ENCODE data around the gene DNAJC19.
"Not testable (repeated sequence)": the region's sequence is repeated elsewhere in the genome, so short reads cannot be mapped to it uniquely, and the experiment has no call there.

Gene DNAJC19

DNA sequence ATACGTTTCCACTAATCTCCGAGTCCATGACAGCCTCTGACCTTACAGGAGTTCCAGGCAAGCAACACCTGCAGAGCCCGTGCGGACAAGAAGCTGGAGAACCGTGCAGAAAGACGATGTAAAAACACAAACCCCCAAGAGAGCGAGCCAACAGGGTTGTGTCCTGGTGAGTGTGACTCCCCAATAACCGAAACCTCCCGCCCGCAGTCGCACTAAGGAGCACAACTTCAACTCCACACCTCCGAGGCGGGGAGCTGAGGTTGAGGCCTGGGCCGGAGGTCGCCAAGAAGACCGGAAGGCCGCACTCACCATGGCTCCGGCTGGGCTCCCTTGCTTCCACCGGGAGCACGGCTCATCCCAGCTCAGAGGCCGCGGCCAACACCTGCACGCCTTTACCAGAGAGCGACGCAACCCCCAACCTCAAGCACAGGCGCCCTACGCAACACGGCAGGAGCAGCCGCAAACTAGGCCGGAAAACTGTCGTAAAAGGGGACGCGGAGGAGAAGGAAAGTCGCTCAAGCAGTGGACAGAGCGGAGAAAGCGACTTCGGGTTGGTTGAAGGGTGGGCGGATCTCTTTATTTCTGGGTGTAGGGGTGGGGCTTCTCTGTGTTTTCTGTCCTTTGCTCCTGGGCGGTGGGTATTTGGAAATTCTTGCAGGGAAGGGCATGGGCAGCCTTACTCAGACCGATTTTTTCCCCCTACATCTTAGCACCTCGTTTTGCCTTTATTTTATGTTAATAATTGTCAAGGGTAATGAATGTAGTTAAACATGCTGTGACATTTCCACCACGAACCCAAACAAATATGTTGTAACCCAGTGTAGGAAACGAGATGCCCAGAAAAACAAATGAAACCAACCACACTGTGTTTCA is at the start of gene DNAJC19:
Gene DNAJC19, minus strand, starts transcription at position 446 of the 873 bp plus-strand sequence. Its CDS starts 134 bp downstream, at position 312.
- peak; percentile 65 to 98 (median 90) for DNase-seq

DNA sequence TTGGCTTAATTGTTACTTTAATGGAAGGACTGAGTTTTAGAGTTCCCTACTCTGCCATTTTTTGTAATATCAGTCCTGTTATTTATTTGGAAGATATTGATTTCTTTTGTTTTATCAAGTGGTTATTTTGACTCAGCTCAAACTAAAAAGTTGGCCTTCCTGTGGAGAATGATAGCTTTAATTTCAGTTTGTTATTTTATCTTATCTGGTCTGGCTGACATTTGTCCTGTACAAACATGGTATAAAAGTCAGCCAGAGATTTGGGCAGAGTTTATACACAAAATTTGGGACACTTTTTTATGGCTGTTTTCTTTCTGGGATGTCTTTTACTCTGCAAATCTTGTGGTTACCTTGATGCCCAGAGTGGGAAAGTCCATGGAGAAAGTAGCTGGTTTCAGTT is 41.4 kb upstream of the DNAJC19 start:
- DNase-seq, result no peak

GRCh38 chr3:181025204-181025603 is 35.7 kb upstream of the DNAJC19 start:
- DNase-seq, result no peak

- no peak for DNase-seq
Observed at GRCh38 chr3:181017690-181018089, 28.2 kb upstream of the DNAJC19 start.

GRCh38 chr3:181009225-181009624 is 19.7 kb upstream of the DNAJC19 start:
- DNase-seq, result no peak

GRCh38 chr3:181008796-181009195 is 19.3 kb upstream of the DNAJC19 start:
- no peak for DNase-seq

DNA sequence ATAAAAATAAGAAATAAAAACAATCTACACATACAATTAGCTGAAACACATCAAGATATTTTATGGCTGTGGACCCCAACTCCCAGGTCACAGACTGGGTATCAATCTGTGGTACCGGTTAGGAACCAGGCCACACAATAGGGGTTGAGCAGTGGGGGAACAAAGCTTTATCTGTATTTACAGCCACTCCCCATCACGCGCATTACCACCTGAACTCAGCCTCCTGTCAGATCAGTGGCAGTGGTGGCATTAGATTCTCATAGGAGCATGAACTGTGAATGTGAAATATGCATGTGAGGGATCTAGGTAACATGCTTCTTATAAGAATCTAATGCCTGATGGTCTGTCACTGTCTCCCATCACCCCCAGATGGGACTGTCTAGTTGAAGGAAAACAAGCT is 17.7 kb upstream of the DNAJC19 start:
- no peak for DNase-seq

- DNase-seq, result no peak
Observed at GRCh38 chr3:181006541-181006940, 17.0 kb upstream of the DNAJC19 start.

DNA sequence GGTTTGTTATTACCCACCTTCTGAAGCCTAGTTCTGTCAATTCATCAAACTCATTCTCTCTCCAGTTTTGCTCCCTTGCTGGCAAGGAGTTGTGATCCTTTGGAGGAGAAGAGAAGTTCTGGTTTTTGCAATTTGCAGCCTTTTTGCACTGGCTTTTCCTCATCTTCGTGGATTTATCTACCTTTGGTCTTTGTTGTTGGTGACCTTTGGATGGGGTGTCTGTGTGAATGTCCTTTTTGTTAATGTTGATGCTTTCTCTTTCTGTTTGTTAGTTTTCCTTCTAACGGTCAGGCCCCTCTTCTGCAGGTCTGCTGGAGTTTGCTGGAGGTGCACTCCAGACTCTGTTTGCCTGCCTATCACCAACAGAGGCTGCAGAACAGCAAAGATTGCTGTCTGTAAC is 13.9 kb upstream of the DNAJC19 start:
- DNase-seq, result not testable (repeated sequence)

GRCh38 chr3:181002331-181002730 is 12.8 kb upstream of the DNAJC19 start:
- DNase-seq, result not testable (repeated sequence)

- DNase-seq, result no peak
Observed at GRCh38 chr3:180996415-180996932, 6.9 kb upstream of the DNAJC19 start.

DNA sequence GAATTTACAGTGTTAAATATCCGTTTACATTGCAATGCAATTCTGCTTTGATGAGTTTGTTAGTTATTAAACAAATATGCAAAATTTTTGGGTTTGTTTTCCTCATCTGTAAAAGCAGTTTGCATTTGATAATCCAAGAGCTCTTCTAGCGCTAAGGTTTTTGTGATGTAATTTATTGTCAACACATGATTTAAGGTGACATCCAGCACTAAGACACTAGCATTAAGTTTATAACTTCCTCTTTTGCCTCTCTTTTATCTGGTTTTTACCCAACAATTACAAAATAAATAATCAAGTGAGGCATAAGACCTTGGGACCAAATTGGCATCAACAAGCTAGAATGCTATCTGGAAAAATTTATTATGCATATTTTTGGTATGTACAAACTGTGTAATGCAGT is 969 bp upstream of the DNAJC19 start:
- no peak for DNase-seq

GRCh38 chr3:180987344-180987743 is 2.2 kb downstream of the DNAJC19 start:
- no peak for DNase-seq

DNA sequence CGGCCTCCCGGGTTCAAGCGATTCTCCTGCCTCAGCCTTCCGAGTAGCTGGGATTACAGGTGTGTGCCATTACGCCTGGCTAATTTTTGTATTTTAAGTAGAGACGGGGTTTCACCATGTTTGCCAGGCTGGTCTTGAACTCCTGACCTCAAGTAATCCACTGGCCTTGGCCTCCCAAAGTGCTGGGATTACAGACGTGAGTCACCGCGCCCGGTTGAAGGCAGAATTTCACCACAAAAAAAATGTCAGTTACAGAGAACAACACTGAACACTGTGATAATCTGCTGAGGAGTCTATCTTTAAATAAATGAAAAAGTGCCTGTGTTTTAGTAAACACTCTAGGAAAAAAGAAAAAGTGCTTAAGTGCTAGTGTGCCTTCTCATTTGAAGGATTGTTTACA is 3.2 kb downstream of the DNAJC19 start:
- DNase-seq, result not testable (repeated sequence)

GRCh38 chr3:180983136-180983535 is 6.4 kb downstream of the DNAJC19 start:
- no peak for DNase-seq

GRCh38 chr3:180981912-180982311 is 7.6 kb downstream of the DNAJC19 start:
- no peak for DNase-seq

DNA sequence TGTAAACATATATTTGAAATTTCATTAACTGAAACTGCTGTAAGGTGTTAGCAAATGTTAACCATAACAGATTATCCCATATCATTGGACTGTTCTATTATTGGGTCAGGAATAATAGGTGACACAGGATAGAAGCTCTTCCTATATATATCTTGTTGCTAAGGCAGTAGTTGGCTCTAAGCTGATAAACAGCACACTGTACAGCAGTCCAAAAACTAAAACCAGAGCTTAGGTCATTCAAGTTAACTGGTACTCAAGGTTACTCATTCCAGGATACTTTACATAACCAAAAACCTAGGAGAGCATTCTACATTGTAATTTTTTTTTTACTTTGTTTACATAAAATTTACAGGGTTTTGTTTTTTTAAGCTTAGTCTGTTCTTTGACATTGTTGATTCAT is 8.9 kb downstream of the DNAJC19 start:
- no peak for DNase-seq

DNA sequence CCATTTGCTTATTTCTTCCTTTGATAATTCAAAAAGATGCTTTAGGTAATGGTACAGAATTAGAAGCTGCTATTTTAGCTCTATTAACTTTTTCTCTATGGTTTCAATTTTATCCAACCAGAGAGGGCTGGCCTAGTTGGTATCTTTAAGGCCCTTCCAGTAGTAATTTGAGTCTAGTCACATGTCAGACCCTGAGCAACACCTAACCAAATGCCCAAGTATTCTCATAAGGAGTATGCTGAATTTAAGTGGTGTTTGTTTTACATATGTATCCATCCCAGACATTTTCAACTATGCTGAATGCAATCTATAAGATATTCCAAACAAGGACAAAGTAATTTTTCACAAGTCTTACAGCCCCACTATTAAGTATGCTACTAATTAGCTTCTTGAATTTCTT is 9.6 kb downstream of the DNAJC19 start:
- DNase-seq, result no peak

GRCh38 chr3:180977498-180977897 is 12.0 kb downstream of the DNAJC19 start:
- DNase-seq, result no peak

DNA sequence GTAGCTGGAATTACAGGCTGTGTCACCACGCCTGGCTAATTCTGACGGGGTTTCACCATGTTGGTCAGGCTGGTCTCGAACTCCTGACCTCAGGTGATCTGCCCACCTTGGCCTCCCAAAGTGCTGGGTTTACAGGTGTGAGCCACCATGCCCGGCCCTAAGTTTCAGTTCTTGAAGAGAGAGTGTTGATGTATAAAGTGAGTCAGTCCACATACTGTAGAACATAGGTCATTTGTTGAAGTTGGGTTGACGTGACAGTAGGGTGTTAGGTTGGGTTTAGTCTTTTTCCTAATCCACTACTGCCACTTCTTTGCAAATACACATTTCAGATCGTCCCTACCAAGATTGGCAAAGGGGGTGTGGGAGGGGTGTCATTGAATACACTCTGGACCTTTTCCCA is 15.2 kb downstream of the DNAJC19 start:
- DNase-seq, result no peak

GRCh38 chr3:180973543-180973942 is 16.0 kb downstream of the DNAJC19 start:
- no peak for DNase-seq

GRCh38 chr3:180970931-180971330 is 18.6 kb downstream of the DNAJC19 start:
- no peak for DNase-seq

GRCh38 chr3:180962530-180962929 is 27.0 kb downstream of the DNAJC19 start:
- no peak for DNase-seq

- DNase-seq, result no peak
Observed at GRCh38 chr3:180961552-180961951, 28.0 kb downstream of the DNAJC19 start.

All from C1 segment of cervical spinal cord (tissue), 14 donors.